GM12874 (cell line): ENCODE measurements around the gene KDM4B.

Source experiments
- TF ChIP-seq, protein P1 (sequence below): IDR thresholded peaks from 2 replicates; pipeline ENCODE4 v1.5.1; 2011; ENCODE audit warnings: low read depth, mild to moderate bottlenecking, control low read depth, low read length, moderate library complexity; ENCODE audit not compliant: insufficient read depth

The KDM4B gene

DNA sequence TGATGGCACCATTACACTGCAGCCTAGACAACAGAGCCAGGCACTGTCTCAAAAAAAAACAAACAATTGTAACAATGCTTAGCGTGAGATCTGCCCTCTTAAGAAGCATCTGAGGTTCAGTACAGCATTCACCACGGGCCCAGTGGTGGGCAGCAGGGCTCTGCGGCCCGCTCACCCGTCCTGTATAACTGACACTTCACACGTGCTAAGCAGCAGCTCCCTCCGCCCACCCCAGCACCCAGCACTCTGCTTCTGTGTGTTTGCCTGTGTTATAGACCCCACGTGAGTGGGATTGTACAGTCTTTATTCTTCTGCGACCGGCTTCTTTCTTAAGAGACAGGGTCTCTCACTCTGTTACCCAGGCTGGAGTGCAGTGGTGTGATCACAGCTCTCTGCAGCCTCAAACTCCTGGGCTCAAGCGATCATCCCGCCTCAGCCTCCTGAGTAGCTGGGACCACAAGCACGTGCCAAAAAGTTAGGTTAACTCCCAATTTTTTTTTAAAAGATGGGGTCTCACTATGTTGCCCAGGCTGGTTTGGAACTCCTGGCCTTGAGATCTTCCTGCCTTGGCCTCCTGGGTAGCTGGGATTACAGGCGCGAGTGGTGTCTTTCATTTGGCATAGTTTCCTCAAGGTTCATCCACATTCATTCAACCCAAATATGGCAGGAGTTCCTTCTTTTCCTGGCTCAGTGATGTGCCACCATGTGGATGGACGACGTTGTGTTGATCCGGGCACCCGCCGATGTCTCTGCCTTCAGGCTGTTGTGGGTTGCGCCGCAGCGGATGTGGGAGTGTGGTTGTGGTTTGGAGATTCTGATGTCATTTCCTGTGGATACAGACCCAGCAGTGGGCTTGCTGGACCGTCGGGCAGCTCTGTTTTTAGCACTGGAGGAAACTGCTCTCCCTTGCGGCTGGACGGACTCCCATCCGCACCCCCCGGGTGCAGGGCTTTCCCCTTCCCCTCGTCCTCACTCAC lies 170.0 kb downstream of the KDM4B start:
- TF ChIP-seq, protein P1, sequence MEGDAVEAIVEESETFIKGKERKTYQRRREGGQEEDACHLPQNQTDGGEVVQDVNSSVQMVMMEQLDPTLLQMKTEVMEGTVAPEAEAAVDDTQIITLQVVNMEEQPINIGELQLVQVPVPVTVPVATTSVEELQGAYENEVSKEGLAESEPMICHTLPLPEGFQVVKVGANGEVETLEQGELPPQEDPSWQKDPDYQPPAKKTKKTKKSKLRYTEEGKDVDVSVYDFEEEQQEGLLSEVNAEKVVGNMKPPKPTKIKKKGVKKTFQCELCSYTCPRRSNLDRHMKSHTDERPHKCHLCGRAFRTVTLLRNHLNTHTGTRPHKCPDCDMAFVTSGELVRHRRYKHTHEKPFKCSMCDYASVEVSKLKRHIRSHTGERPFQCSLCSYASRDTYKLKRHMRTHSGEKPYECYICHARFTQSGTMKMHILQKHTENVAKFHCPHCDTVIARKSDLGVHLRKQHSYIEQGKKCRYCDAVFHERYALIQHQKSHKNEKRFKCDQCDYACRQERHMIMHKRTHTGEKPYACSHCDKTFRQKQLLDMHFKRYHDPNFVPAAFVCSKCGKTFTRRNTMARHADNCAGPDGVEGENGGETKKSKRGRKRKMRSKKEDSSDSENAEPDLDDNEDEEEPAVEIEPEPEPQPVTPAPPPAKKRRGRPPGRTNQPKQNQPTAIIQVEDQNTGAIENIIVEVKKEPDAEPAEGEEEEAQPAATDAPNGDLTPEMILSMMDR, result no peak

DNA sequence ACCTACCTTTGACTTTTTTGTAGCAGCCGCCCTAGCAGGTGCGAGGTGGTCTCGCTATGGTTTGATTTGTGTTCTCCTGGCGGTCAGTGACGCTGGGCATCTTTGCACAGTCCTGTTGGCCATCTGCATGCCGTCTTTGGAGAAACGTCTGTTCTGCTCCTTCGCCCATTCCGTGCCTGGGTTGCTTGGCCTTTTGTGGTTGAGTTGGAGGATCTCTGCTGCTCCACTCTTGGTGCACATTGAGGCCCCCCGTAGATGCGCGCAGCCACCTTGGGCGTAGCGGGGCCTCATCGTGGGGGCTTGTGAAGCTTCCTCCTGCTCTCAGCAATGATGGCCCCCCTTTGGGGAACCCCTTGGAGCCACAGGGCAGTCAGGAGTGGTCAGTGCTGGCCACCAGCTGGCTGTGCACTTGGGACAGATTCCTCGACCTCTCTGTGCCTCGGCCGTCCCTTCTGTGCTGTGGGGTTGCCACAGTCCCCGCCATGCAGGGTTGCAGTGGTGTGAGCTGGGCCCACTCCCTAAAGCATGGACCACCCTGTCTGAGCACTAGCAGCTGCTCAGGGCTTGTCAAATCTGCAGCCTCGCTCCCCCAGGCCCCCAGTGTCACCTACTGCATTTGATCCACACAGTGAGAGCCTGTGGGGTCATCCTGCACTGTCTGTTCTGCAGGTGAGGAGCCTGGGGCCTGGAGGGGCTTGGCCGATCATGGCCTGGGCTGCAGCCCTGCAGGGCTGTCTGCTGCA lies 170.8 kb downstream of the KDM4B start:
- TF ChIP-seq, protein P1, result no peak

DNA sequence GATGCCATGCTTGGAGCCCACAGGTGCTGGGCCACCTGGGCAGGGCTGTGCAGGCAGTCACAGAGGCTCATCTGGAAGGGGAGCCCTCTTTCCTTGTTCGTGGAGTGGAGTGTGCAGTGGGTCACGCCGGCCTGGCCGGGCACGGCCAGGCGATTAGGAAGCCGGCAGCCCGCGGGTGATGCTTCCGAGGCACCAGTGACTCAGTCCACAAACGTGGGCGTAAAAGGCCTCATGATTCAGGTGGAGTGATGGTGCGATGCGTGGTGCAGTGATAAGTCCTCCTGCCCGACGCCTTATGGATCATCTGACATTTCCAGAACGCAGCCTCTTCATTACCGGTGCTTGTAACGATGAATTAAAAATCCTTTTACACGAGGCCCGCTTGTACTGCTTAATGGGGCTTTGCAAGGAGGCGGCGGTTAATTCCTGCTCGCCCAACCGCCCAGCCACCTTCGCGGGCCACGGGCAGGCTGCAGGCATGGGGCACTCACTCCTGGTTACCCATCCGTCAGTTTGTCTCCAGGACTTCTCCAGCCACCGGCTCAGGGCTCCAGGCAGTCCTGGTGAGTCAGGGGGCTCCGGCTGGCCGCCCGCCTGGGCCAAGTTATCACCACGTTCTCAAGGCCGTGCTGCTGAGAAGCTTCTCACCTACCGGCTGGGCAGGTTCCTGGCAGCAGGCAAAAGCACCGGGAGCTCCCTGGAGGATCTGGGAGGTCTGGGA lies 172.4 kb downstream of the KDM4B start:
- TF ChIP-seq, protein P1, result no peak

DNA sequence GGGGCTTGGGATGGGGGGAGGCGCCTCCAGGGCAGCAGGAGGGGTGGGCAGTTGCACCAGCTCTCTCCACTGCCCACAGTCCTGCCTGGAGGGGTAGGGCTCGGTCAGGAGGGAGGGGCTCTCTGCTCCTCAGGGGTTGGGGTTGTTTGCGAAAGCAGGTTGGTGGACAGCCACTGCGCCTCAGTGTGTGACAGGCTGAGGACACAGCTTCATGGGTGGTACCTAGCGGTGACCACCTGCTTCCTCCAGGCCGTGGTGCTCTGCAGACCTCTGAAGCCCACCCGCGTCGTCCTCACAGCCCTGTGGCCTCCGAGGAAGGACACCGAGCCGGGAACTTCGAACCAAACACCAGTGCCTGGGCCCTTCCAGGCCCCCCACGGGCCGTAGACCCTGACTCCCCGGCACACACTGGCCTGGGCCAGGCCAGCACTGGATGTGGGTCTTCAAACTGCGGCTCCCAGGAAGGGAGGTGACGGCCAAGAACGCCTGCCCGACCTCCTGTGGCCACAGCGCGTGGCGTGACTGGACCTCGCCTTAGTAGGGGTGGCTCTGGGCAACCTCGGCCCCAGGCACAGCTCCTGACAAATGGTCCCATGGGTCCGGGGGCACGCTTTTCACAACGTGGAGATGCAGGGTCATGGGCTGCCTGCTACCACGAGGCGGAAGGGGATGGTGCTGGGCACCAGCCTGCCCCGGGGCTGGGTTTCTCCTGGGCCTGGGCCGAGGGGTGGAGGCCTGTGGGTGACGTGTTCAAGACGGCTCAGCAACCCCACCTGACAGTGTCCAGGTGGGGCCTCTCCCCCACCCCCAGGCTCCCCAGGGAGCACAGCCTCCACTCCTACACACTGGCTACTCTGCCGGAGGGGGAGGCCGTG lies 173.2 kb downstream of the KDM4B start:
- TF ChIP-seq, protein P1, result no peak

DNA sequence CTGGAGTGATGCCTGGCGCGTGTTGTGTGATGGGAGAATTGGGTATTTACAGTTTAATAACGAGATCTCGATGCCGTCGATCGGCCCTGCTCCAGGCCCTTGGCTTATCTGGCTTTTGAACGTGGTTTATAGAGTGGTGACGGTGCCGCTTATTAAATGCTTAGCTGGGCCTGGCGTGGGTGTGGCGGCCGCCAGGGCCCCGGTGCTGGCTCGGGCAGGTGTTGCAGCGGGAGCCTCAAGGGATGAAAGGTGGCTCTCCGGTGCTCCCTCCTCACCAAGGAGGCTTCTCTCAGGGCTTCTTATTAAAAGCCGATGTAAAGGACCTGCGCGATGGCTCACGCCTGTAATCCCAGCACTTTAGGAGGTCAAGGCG lies 173.8 kb downstream of the KDM4B start:
- TF ChIP-seq, protein P1, result no peak

DNA sequence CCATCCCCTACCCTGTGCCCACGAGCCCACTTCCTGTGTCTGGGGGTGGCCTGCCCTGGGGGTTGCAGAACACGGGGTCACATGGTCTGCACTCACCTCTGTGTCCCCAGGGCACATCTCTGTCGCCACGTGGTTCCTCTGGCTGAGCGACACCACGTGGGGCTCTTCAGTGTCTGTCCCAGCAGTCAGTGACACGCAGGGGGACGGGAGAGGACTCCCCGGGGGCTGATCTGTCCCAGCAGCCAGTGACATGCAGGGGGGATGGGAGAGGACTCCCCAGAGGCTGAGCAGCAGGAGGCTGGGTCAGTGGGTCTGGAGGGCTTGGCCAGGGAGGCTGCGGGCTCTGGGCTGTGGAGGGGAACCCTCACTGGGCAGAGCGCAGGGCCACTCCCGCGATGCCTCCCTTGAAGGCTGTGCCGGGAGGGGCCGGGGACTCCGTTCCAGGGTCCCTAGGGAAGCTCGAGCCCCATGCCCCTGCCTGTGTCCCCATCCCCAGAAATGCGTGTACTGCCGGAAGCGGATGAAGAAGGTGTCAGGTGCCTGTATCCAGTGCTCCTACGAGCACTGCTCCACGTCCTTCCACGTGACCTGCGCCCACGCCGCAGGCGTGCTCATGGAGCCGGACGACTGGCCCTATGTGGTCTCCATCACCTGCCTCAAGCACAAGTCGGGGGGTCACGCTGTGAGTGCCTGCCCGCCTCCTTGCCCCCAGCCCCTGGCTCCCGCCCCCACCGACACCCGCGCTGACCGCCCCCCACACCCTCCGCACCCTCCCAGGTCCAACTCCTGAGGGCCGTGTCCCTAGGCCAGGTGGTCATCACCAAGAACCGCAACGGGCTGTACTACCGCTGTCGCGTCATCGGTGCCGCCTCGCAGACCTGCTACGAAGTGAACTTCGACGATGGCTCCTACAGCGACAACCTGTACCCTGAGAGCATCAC lies 174.8 kb downstream of the KDM4B start:
- TF ChIP-seq, protein P1, result no peak
